GM23338 (cell line): ENCODE data around the gene ENPP7.
"Not testable (repeated sequence)": the region's sequence is repeated elsewhere in the genome, so short reads cannot be mapped to it uniquely, and the experiment has no call there.

Source experiments
- CREB1 ChIP-seq: fragments of 250-450 bp; sonication (Bioruptor Pico); IDR thresholded peaks from 2 replicates; pipeline ENCODE4 v1.5.0; 2020; ENCODE audit warnings: low read depth, mild to moderate bottlenecking, moderate library complexity
- EZH2 ChIP-seq: fragments of 200-600 bp; sonication (generic); IDR thresholded peaks from one replicate; pipeline ENCODE4 v1.8.0; 2017; ENCODE audit warnings: antibody characterized with exemption, mild to moderate bottlenecking, low read depth; ENCODE audit not compliant: unreplicated experiment
- JUNB ChIP-seq: IDR thresholded peaks from one replicate; pipeline ENCODE4 v1.6.1; 2016; ENCODE audit warnings: antibody characterized with exemption; ENCODE audit not compliant: unreplicated experiment
- POLR2AphosphoS5 ChIP-seq: IDR thresholded peaks from 2 replicates; pipeline ENCODE4 v1.6.1; 2016; ENCODE audit warnings: antibody characterized with exemption, low read depth
- ZNF331 ChIP-seq: fragments of 250-450 bp; sonication (Bioruptor Pico); IDR thresholded peaks from 2 replicates; pipeline ENCODE4 v1.5.0; 2020; ENCODE audit warnings: low read depth, mild to moderate bottlenecking, moderate library complexity
- TF ChIP-seq, protein P1 (sequence below), 2 experiments: fragments of 200-600 bp in 1 of 2; sonication (generic) in 1 of 2; conservative IDR thresholded peaks; 2 replicates each; pipeline versions ENCODE4 v1.5.1 to v1.6.1; 2016 to 2017; ENCODE audit warnings: antibody characterized with exemption in 2 of 2, low read depth in 2 of 2, mild to moderate bottlenecking in 2 of 2, moderate library complexity in 1 of 2

DNA sequence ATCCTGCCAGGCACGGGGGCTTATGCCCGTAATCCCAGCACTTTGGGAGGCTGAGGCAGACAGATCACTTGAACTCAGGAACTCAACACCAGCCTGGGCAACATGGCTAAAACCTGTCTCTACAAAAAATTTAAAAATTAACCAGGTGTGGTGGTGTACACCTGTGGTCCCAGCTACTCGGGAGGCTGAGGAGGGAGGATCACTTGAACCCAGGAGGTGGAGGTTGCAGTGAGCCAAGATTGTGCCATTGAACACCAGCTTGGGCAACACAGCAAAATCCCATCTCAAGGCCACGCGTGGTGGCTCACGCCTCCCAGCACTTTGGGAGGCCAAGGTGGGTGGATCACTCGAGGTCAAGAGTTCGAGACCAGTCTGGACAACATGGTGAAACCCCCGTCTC lies 24.2 kb downstream of the ENPP7 start:
- TF ChIP-seq, protein P1, sequence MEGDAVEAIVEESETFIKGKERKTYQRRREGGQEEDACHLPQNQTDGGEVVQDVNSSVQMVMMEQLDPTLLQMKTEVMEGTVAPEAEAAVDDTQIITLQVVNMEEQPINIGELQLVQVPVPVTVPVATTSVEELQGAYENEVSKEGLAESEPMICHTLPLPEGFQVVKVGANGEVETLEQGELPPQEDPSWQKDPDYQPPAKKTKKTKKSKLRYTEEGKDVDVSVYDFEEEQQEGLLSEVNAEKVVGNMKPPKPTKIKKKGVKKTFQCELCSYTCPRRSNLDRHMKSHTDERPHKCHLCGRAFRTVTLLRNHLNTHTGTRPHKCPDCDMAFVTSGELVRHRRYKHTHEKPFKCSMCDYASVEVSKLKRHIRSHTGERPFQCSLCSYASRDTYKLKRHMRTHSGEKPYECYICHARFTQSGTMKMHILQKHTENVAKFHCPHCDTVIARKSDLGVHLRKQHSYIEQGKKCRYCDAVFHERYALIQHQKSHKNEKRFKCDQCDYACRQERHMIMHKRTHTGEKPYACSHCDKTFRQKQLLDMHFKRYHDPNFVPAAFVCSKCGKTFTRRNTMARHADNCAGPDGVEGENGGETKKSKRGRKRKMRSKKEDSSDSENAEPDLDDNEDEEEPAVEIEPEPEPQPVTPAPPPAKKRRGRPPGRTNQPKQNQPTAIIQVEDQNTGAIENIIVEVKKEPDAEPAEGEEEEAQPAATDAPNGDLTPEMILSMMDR (conservative IDR thresholded peaks at IDR 0.05; ENCODE audit: low read depth in 2 of 2): not testable (repeated sequence)
- not testable (repeated sequence) for TF ChIP-seq ZNF331 (CRISPR knock-in tag); POLR2AphosphoS5; EZH2; CREB1 (CRISPR knock-in tag); JUNB
